T-cell (primary cell): ENCODE measurements around the gene SPEF1. TPM values are rescaled to one million over a fixed set of nuclear protein-coding genes. Genes with fewer than 3 reads are reported as not detected.

Experiments
- ATAC-seq, 4 experiments: fragments of 200-7000 bp in 3 of 4; fragments of 150-1000 bp in 1 of 4; cut with Tn5 transposase; replicated peaks in 1 of 4; 1 replicate in 3 of 4; 2 replicates in 1 of 4; pipeline ENCODE4 v1.10.0; 2021; ENCODE audit warnings: moderate library complexity in 3 of 4, mild to moderate bottlenecking in 2 of 4, moderate number of reproducible peaks in 1 of 4
- CTCF ChIA-PET, 2 donors: fragments of 300-600 bp; sonication (Branson Sonifier 250); formaldehyde crosslinking; loops; one replicate each; lab custom pipeline; 2022; ENCODE audit warnings: antibody characterized with exemption in 2 of 2; lab: Charles Lee
- POLR2A ChIA-PET, 2 donors: fragments of 300-600 bp; sonication (Branson Sonifier 250); formaldehyde crosslinking; loops; one replicate each; lab custom pipeline; 2022; ENCODE audit warnings: antibody characterized with exemption in 2 of 2; lab: Charles Lee
- DNase-seq, 35 experiments: peaks; one replicate each; pipeline versions ENCODE4 v3.0.0 to v3.0.0-alpha.2; 2013 to 2023
- H3K27ac ChIP-seq: one replicate; pipeline ENCODE4 v1.5.1; 2013; ENCODE audit warnings: low read length
- H3K27me3 ChIP-seq, 2 experiments: replicated peaks in 1 of 2; 1 replicate in 1 of 2; 2 replicates in 1 of 2; pipeline versions ENCODE4 v1.6.1 to v1.7.0; 2013; ENCODE audit warnings: low read length in 1 of 2, mixed read lengths in 1 of 2; ENCODE audit not compliant: control insufficient read depth in 2 of 2, insufficient read depth in 2 of 2; ENCODE audit errors: extremely low read depth in 1 of 2
- H3K36me3 ChIP-seq, 2 donors: 1 replicate in 1 of 2; 2 replicates in 1 of 2; pipeline versions ENCODE4 v1.6.1 to v1.7.0; 2013; ENCODE audit warnings: low read length in 1 of 2; ENCODE audit not compliant: control insufficient read depth in 2 of 2, insufficient read depth in 1 of 2; ENCODE audit errors: extremely low read depth in 1 of 2
- H3K4me1 ChIP-seq, 2 experiments: 1 replicate in 1 of 2; 2 replicates in 1 of 2; pipeline versions ENCODE4 v1.6.1 to v1.7.0; 2013; ENCODE audit warnings: low read length in 2 of 2, mixed read lengths in 1 of 2; ENCODE audit not compliant: insufficient read depth in 2 of 2, control insufficient read depth in 1 of 2; ENCODE audit errors: extremely low read depth in 1 of 2
- H3K4me3 ChIP-seq, 2 donors: 1 replicate in 1 of 2; 2 replicates in 1 of 2; pipeline versions ENCODE4 v1.5.1 to v1.7.0; 2013; ENCODE audit warnings: mild to moderate bottlenecking in 2 of 2, low read length in 1 of 2, moderate library complexity in 1 of 2; ENCODE audit not compliant: control insufficient read depth in 1 of 2; ENCODE audit errors: extremely low read depth in 1 of 2
- H3K9me3 ChIP-seq: 2 replicates; pipeline ENCODE4 v1.7.0; 2013
- H3K27ac Mint-ChIP-seq, 2 donors: one replicate each; pipeline ENCODE4 v1.8.0; 2020 to 2021; ENCODE audit warnings: mild to moderate bottlenecking in 2 of 2, mixed read lengths in 2 of 2
- H3K27me3 Mint-ChIP-seq, 2 donors: one replicate each; pipeline ENCODE4 v1.8.0; 2021 to 2022; ENCODE audit warnings: mixed read lengths in 2 of 2
- H3K36me3 Mint-ChIP-seq: one replicate; pipeline ENCODE4 v1.8.0; 2021; ENCODE audit warnings: mixed read lengths
- H3K4me1 Mint-ChIP-seq, 3 donors: one replicate each; pipeline ENCODE4 v1.8.0; 2020 to 2022; ENCODE audit warnings: mixed read lengths in 3 of 3, mild to moderate bottlenecking in 1 of 3
- H3K4me3 Mint-ChIP-seq, 3 donors: one replicate each; pipeline ENCODE4 v1.8.0; 2020 to 2022; ENCODE audit warnings: mild to moderate bottlenecking in 3 of 3, mixed read lengths in 3 of 3, moderate library complexity in 3 of 3
- H3K9me3 Mint-ChIP-seq, 3 donors: one replicate each; pipeline ENCODE4 v1.8.0; 2020 to 2022; ENCODE audit warnings: mixed read lengths in 3 of 3
- WGBS: methylation state at CpG from one replicate; pipeline ENCODE4 v1.1.5; 2013; ENCODE audit warnings: missing lambda C conversion rate; ENCODE audit not compliant: insufficient coverage; 5-methylcytosine and 5-hydroxymethylcytosine counted together
- total RNA-seq, 35 experiments: library from RNA in 6 of 35; stranded (reverse) in 6 of 35; fragments of 120-200 nt in 1 of 35; gene quantifications; one replicate each; pipeline versions ENCODE4 v1.2.1 to v1.2.4 and lab custom pipeline; 2013 to 2026

Gene SPEF1
- total RNA-seq, 5 donors from 2014 or later (not counting 1 experiment from before 2014, with no cell fraction given): 0.16 TPM; not detected in 4

- POLR2A ChIA-PET: interaction anchor here in 1 of 2 donors (0.6 kb wide), 1 partner anchor 180 kb away, joined by 3 read pairs; no protein-coding TSS in a partner anchor
- Histone ChIP-seq H3K36me3 (no peaks in the 10 kb centered on the region), H3K27me3 (peaks cover 0 to 25% of the 10 kb centered on the region in 2 experiments), H3K4me3 (no peak overlapping the region), H3K9me3 (no peaks in the 10 kb centered on the region), H3K4me1 (peaks cover 0 to 13% of the 10 kb centered on the region in 2 experiments), H3K27ac (no peak overlapping the region)
- DNase-seq: no peak
- no peak overlapping the region for H3K27ac Mint-ChIP-seq
- WGBS: 90% methylated on average over 5 of the region's 15 CpGs
- H3K36me3 Mint-ChIP-seq: no peaks in the 10 kb centered on the region
- no peak overlapping the region for H3K4me3 Mint-ChIP-seq
- no peak for ATAC-seq
- H3K27me3 Mint-ChIP-seq: peaks cover 0 to 3% of the 10 kb centered on the region in 2 donors
- H3K4me1 Mint-ChIP-seq: peaks cover 7 to 14% (median 13%) of the 10 kb centered on the region in 3 donors
- CTCF ChIA-PET: no interaction called here
- H3K9me3 Mint-ChIP-seq: no peaks in the 10 kb centered on the region
Observed at GRCh38 chr20:3740615-3741301, 40.5 kb downstream of the SPEF1 start.

GRCh38 chr20:3739926-3740451 is 41.3 kb downstream of the SPEF1 start:
- H3K36me3 Mint-ChIP-seq: no peaks in the 10 kb centered on the region
- no peaks in the 10 kb centered on the region for H3K36me3 ChIP-seq
- CTCF ChIA-PET: interaction anchor here (0.8 to 1.1 kb wide), 2 partner anchors 13 to 56 kb away, joined by 3 read pairs; partner anchors contain the start of gene CDC25B (in 1 of the 2)
- no peak overlapping the region for H3K27ac Mint-ChIP-seq
- H3K4me3 Mint-ChIP-seq: no peak overlapping the region
- no peak overlapping the region for H3K27ac ChIP-seq
- POLR2A ChIA-PET: no interaction called here
- H3K9me3 ChIP-seq: no peaks in the 10 kb centered on the region
- ATAC-seq: no peak
- H3K4me3 ChIP-seq: no peak overlapping the region
- peaks cover 0 to 1% of the 10 kb centered on the region in 2 donors for H3K27me3 Mint-ChIP-seq
- peaks cover 0 to 18% of the 10 kb centered on the region in 2 experiments for H3K27me3 ChIP-seq
- H3K4me1 Mint-ChIP-seq: peaks cover 3 to 9% (median 8%) of the 10 kb centered on the region in 3 donors
- DNase-seq: no peak
- WGBS: 100% methylated on average over 2 of the region's 7 CpGs
- no peaks in the 10 kb centered on the region for H3K9me3 Mint-ChIP-seq
- H3K4me1 ChIP-seq: peaks cover 0 to 5% of the 10 kb centered on the region in 2 experiments

GRCh38 chr20:3739054-3739925 is 42.0 kb downstream of the SPEF1 start:
- ATAC-seq (no peak), DNase-seq (no peak)
- WGBS: 74% methylated on average over 19 of the region's 19 CpGs
- no peak overlapping the region for H3K27ac ChIP-seq
- H3K36me3 ChIP-seq: no peaks in the 10 kb centered on the region
- Mint-ChIP-seq H3K4me1 (peaks cover 0 to 2% (median under 1%) of the 10 kb centered on the region in 3 donors), H3K27ac (no peak overlapping the region), H3K4me3 (no peak overlapping the region), H3K36me3 (no peaks in the 10 kb centered on the region), H3K9me3 (no peaks in the 10 kb centered on the region), H3K27me3 (no peaks in the 10 kb centered on the region)
- H3K4me3 ChIP-seq: no peak overlapping the region
- H3K4me1 ChIP-seq: no peaks in the 10 kb centered on the region
- no peaks in the 10 kb centered on the region for H3K9me3 ChIP-seq
- H3K27me3 ChIP-seq: peaks cover 0 to 15% of the 10 kb centered on the region in 2 experiments
- ChIA-PET CTCF (interaction anchor here (0.8 to 1.1 kb wide), 2 partner anchors 14 to 56 kb away, joined by 3 read pairs; partner anchors contain the start of gene CDC25B (in 1 of the 2)), POLR2A (no interaction called here)

- Mint-ChIP-seq H3K4me3 (no peak overlapping the region), H3K27ac (no peak overlapping the region), H3K4me1 (no peaks in the 10 kb centered on the region), H3K36me3 (no peaks in the 10 kb centered on the region), H3K9me3 (no peaks in the 10 kb centered on the region), H3K27me3 (peaks cover 3 to 6% of the 10 kb centered on the region in 2 donors)
- DNase-seq (no peak), ATAC-seq (no peak)
- H3K27ac ChIP-seq: no peak overlapping the region
- CTCF ChIA-PET: no interaction called here
- H3K4me3 ChIP-seq: no peak overlapping the region
- H3K4me1 ChIP-seq: no peaks in the 10 kb centered on the region
- POLR2A ChIA-PET: no interaction called here
- no peaks in the 10 kb centered on the region for H3K36me3 ChIP-seq
- WGBS: 79% methylated on average over 8 of the region's 11 CpGs
- H3K9me3 ChIP-seq: no peaks in the 10 kb centered on the region
- H3K27me3 ChIP-seq: peaks cover 0 to 24% of the 10 kb centered on the region in 2 experiments
Observed at GRCh38 chr20:3738111-3739053, 42.9 kb downstream of the SPEF1 start.

GRCh38 chr20:3735768-3736167 is 45.5 kb downstream of the SPEF1 start:
- no peak for DNase-seq
- ATAC-seq: no peak
- H3K4me3 Mint-ChIP-seq: no peak overlapping the region
- CTCF ChIA-PET: no interaction called here
- Histone ChIP-seq H3K27ac (no peak overlapping the region), H3K36me3 (no peaks in the 10 kb centered on the region), H3K27me3 (peaks cover 0 to 46% of the 10 kb centered on the region in 2 experiments), H3K9me3 (no peaks in the 10 kb centered on the region), H3K4me1 (peaks cover 0 to 5% of the 10 kb centered on the region in 2 experiments), H3K4me3 (no peak overlapping the region)
- POLR2A ChIA-PET: no interaction called here
- H3K27me3 Mint-ChIP-seq: peaks cover 20 to 26% of the 10 kb centered on the region in 2 donors
- H3K4me1 Mint-ChIP-seq: peaks cover 0 to 3% (median 0%) of the 10 kb centered on the region in 3 donors
- no CpG with 5 or more reads among the region's 4 CpGs for WGBS
- no peak overlapping the region for H3K27ac Mint-ChIP-seq
- H3K9me3 Mint-ChIP-seq: no peaks in the 10 kb centered on the region
- H3K36me3 Mint-ChIP-seq: no peaks in the 10 kb centered on the region
